Common myeloid progenitor, CD34-positive (primary cell): Measurements from ENCODE around the gene GTPBP6.
A peak's percentile ranks its signal among the peaks of the same experiment; 100 is the strongest.
"Not testable (repeated sequence)": the region's sequence is repeated elsewhere in the genome, so short reads cannot be mapped to it uniquely, and the experiment has no call there.

Source experiments
- CTCF ChIA-PET: fragments of 350-600 bp; sonication (Branson Sonifier 250); formaldehyde crosslinking; loops from one replicate; lab custom pipeline; 2021; ENCODE audit warnings: antibody characterized with exemption; lab: Charles Lee
- POLR2A ChIA-PET: fragments of 350-600 bp; sonication (Branson Sonifier 250); formaldehyde crosslinking; loops from one replicate; lab custom pipeline; 2021; ENCODE audit warnings: antibody characterized with exemption; lab: Charles Lee
- DNase-seq, 3 donors: peaks; one replicate each; pipeline versions ENCODE4 v3.0.0 to v3.0.0-alpha.2; 2013
- H3K27ac ChIP-seq, 2 experiments: 1 replicate in 1 of 2; 2 replicates in 1 of 2; pipeline ENCODE4 v1.7.0; 2013; ENCODE audit warnings: inconsistent platforms in 2 of 2, low read length in 2 of 2, mild to moderate bottlenecking in 2 of 2, low read depth in 1 of 2, moderate library complexity in 1 of 2; ENCODE audit not compliant: severe bottlenecking in 2 of 2, insufficient read depth in 1 of 2, poor library complexity in 1 of 2
- H3K27me3 ChIP-seq, 5 experiments: replicated peaks in 2 of 5; 1 replicate in 3 of 5; 2 replicates in 2 of 5; pipeline versions ENCODE4 v1.6.1 to v1.7.0; 2013; ENCODE audit warnings: low read length in 4 of 5, mild to moderate bottlenecking in 2 of 5, moderate library complexity in 2 of 5, inconsistent platforms in 1 of 5; ENCODE audit not compliant: insufficient read depth in 5 of 5, control insufficient read depth in 4 of 5
- H3K36me3 ChIP-seq, 4 experiments: 1 replicate in 2 of 4; 2 replicates in 2 of 4; pipeline versions ENCODE4 v1.6.1 to v1.7.0; 2013; ENCODE audit warnings: low read length in 3 of 4, control low read depth in 1 of 4, mild to moderate bottlenecking in 1 of 4; ENCODE audit not compliant: control insufficient read depth in 4 of 4, insufficient read depth in 4 of 4
- H3K4me1 ChIP-seq, 4 experiments: 1 replicate in 3 of 4; 2 replicates in 1 of 4; pipeline versions ENCODE4 v1.6.1 to v1.7.1; 2013; ENCODE audit warnings: low read length in 3 of 4, mild to moderate bottlenecking in 3 of 4, control low read depth in 1 of 4, inconsistent platforms in 1 of 4, moderate library complexity in 1 of 4; ENCODE audit not compliant: control insufficient read depth in 4 of 4, insufficient read depth in 4 of 4; ENCODE audit errors: control extremely low read depth in 1 of 4
- H3K4me3 ChIP-seq, 7 experiments: 1 replicate in 4 of 7; 2 replicates in 3 of 7; pipeline versions ENCODE4 v1.5.1 to v1.7.0; 2013; ENCODE audit warnings: mild to moderate bottlenecking in 7 of 7, low read length in 6 of 7, moderate library complexity in 6 of 7, inconsistent platforms in 2 of 7, low read depth in 2 of 7, control low read depth in 1 of 7; ENCODE audit not compliant: insufficient read depth in 4 of 7, control insufficient read depth in 1 of 7; ENCODE audit errors: extremely low read depth in 1 of 7
- H3K9me3 ChIP-seq, 5 experiments: 1 replicate in 4 of 5; 2 replicates in 1 of 5; pipeline versions ENCODE4 v1.6.1 to v1.7.1; 2013; ENCODE audit warnings: low read length in 4 of 5, mild to moderate bottlenecking in 2 of 5, inconsistent platforms in 1 of 5, low read depth in 1 of 5, moderate library complexity in 1 of 5; ENCODE audit not compliant: control insufficient read depth in 4 of 5, insufficient read depth in 2 of 5; ENCODE audit errors: control extremely low read depth in 1 of 5
- WGBS: methylation state at CpG from one replicate; pipeline ENCODE4 v1.1.5; 2013; ENCODE audit not compliant: insufficient coverage; 5-methylcytosine and 5-hydroxymethylcytosine counted together

The GTPBP6 gene

GRCh38 chrX:330726-331150, 12.1 kb upstream of the GTPBP6 start:
- Histone ChIP-seq H3K27ac (no peak overlapping the region), H3K9me3 (no peaks in the 10 kb centered on the region), H3K27me3 (peaks cover 0 to 27% (median 3%) of the 10 kb centered on the region in 5 experiments), H3K4me3 (peak overlapping the region in 2 of 7 experiments; percentile 42 to 48), H3K36me3 (peaks cover 0 to 24% (median 8%) of the 10 kb centered on the region in 4 experiments), H3K4me1 (peaks cover 0 to 16% (median 11%) of the 10 kb centered on the region in 4 experiments)
- peak in 2 of 3 donors; percentile 61 to 75 for DNase-seq
- WGBS, result 12% methylated on average over 16 of the region's 28 CpGs
- ChIA-PET POLR2A (no interaction called here), CTCF (no interaction called here)

GRCh38 chrX:330141-330725, 11.6 kb upstream of the GTPBP6 start:
- H3K9me3 ChIP-seq, H3K27ac ChIP-seq, DNase-seq, POLR2A ChIA-PET, H3K4me3 ChIP-seq, CTCF ChIA-PET: not testable (repeated sequence)
- peaks cover 0 to 20% (median 8%) of the 10 kb centered on the region in 4 experiments for H3K36me3 ChIP-seq
- peaks cover 0 to 27% (median 3%) of the 10 kb centered on the region in 5 experiments for H3K27me3 ChIP-seq
- H3K4me1 ChIP-seq, result peaks cover 0 to 16% (median 11%) of the 10 kb centered on the region in 4 experiments
- WGBS, result 72% methylated on average over 29 of the region's 29 CpGs

- Histone ChIP-seq H3K36me3 (peaks cover 0 to 12% (median 5%) of the 10 kb centered on the region in 4 experiments), H3K4me3 (no peak overlapping the region), H3K27me3 (peaks cover 0 to 27% (median 3%) of the 10 kb centered on the region in 5 experiments), H3K27ac (no peak overlapping the region), H3K4me1 (peaks cover 0 to 18% (median 11%) of the 10 kb centered on the region in 4 experiments), H3K9me3 (no peaks in the 10 kb centered on the region)
- 93% methylated on average over 12 of the region's 23 CpGs for WGBS
- no peak for DNase-seq
- ChIA-PET CTCF (no interaction called here), POLR2A (no interaction called here)
Measured at GRCh38 chrX:329291-329910, 10.8 kb upstream of the GTPBP6 start.

GRCh38 chrX:327660-328126, 9.1 kb upstream of the GTPBP6 start:
- Histone ChIP-seq H3K27me3 (peaks cover 0 to 27% (median 3%) of the 10 kb centered on the region in 5 experiments), H3K4me1 (peaks cover 0 to 27% (median 15%) of the 10 kb centered on the region in 4 experiments), H3K4me3 (no peak overlapping the region), H3K9me3 (no peaks in the 10 kb centered on the region), H3K27ac (no peak overlapping the region), H3K36me3 (peaks cover 0 to 4% (median under 1%) of the 10 kb centered on the region in 4 experiments)
- ChIA-PET POLR2A (no interaction called here), CTCF (no interaction called here)
- WGBS, result 96% methylated on average over 27 of the region's 33 CpGs
- no peak for DNase-seq

- H3K4me3 ChIP-seq, H3K27me3 ChIP-seq, H3K36me3 ChIP-seq, CTCF ChIA-PET, H3K27ac ChIP-seq, POLR2A ChIA-PET, H3K9me3 ChIP-seq: not testable (repeated sequence)
- peaks cover 0 to 24% (median 17%) of the 10 kb centered on the region in 4 experiments for H3K4me1 ChIP-seq
- WGBS, result 43% methylated on average over 14 of the region's 14 CpGs
- peak; percentile 66 to 83 (median 78) for DNase-seq
Measured at GRCh38 chrX:324664-325063, 6.1 kb upstream of the GTPBP6 start.

- Histone ChIP-seq H3K4me3 (no peak overlapping the region), H3K36me3 (no peaks in the 10 kb centered on the region), H3K27ac (no peak overlapping the region), H3K9me3 (no peaks in the 10 kb centered on the region), H3K4me1 (peaks cover 0 to 26% (median 18%) of the 10 kb centered on the region in 4 experiments), H3K27me3 (peaks cover 0 to 3% (median 0%) of the 10 kb centered on the region in 5 experiments)
- DNase-seq, result peak; percentile 59 to 84 (median 63)
- 55% methylated on average over 30 of the region's 38 CpGs for WGBS
- ChIA-PET CTCF (no interaction called here), POLR2A (no interaction called here)
Measured at GRCh38 chrX:323721-324628, 5.4 kb upstream of the GTPBP6 start.
